Fibroblast of villous mesenchyme (primary cell): ENCODE results near the gene C10orf67. TPM values are rescaled to one million over a fixed set of nuclear protein-coding genes. Genes with fewer than 3 reads are reported as not detected.

Experiments used
- DNase-seq: peaks from one replicate; pipeline ENCODE4 v3.0.0-alpha.2; 2010; ENCODE audit warnings: low read depth
- H3K4me3 ChIP-seq: 2 replicates; pipeline ENCODE4 v1.5.1; 2011; ENCODE audit warnings: low read depth, mild to moderate bottlenecking, low read length
- CTCF ChIP-seq: IDR thresholded peaks from 2 replicates; pipeline ENCODE4 v1.5.1; 2012; ENCODE audit warnings: low read depth, mild to moderate bottlenecking, low read length; ENCODE audit not compliant: insufficient read depth
- total RNA-seq: library from RNA; depleted of rRNA; stranded (reverse); fragments of >200 nt; gene quantifications from 2 replicates; pipeline ENCODE4 v1.2.3, GENCODE V29; 2012

C10orf67 gene
- total RNA-seq, 1 donor = under 0.01 TPM

- DNase-seq = no peak
- TF ChIP-seq CTCF = no peak
- no peak overlapping the region for H3K4me3 ChIP-seq
Measured at GRCh38 chr10:23186697-23187096, 157.9 kb downstream of the C10orf67 start.

- H3K4me3 ChIP-seq = no peak overlapping the region
- DNase-seq = no peak
- TF ChIP-seq CTCF = no peak
Measured at GRCh38 chr10:23186178-23186577, 158.4 kb downstream of the C10orf67 start.

- no peak for DNase-seq
- H3K4me3 ChIP-seq = no peak overlapping the region
- no peak for TF ChIP-seq CTCF
Measured at GRCh38 chr10:23174977-23175512, 169.6 kb downstream of the C10orf67 start.

GRCh38 chr10:23174074-23174976 lies 170.3 kb downstream of the C10orf67 start:
- no peak overlapping the region for H3K4me3 ChIP-seq
- no peak for DNase-seq
- TF ChIP-seq CTCF = no peak

GRCh38 chr10:23173214-23174073 lies 171.2 kb downstream of the C10orf67 start:
- DNase-seq = no peak
- no peak for TF ChIP-seq CTCF
- H3K4me3 ChIP-seq = no peak overlapping the region

GRCh38 chr10:23172429-23173213 lies 172.0 kb downstream of the C10orf67 start:
- no peak overlapping the region for H3K4me3 ChIP-seq
- no peak for DNase-seq
- TF ChIP-seq CTCF = no peak
